Activated gamma-delta T cell treated with Interleukin-2 at 50 U/mL for 16 hours (primary cell): ENCODE measurements around the gene AEN.

Experiments
- DNase-seq: peaks from one replicate; pipeline ENCODE4 v3.0.0-alpha.2; 2020

Gene AEN

DNA sequence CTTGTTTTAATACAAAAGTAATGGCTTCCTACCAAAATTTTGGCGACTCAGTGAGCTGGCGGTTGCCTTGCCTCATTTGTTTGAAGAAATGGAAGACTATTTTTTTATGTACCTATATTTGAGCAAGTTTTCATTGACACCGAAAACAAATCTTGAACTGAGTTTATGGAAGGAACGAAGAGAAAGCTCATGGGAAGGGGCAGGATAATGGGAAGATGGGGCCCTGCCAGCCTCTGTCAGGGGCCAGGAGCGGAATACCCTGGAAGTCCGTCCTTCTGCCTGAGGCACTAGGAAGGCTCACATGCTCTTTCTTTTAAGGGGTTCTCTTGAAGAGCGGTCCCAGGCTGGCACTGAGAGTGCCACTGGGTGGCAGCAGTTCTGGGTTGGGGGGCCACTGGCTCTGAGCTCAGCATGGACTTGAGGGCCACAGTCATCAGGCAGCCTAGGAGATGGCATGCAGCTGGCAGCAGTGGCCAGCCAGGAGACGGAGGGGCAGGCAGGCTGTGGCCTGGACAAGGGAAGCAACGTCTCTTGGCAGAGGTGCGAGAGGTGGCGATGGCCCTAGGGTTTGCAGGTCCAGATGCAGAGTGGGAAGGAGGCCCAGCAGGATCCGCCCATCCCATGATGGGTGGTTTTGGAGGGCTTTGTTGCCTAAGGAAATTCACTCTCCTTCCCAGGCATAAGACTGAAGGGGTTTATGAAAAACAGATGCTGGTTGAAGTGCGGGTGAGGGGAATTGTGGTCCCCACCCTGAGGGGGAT, 59.3 kb downstream of the AEN start:
- DNase-seq: no peak

GRCh38 chr15:88681610-88682221, 60.6 kb downstream of the AEN start:
- no peak for DNase-seq
